HG02943 (cell line): ENCODE results near the gene AGGF1.
"Not testable (repeated sequence)": the region's sequence is repeated elsewhere in the genome, so short reads cannot be mapped to it uniquely, and the experiment has no call there.

Experiments
- ATAC-seq: cut with Tn5 transposase; IDR thresholded peaks from one replicate; pipeline ENCODE4 v1.9.1; 2021; ENCODE audit warnings: mild to moderate bottlenecking, low read depth, moderate library complexity; ENCODE audit not compliant: unreplicated experiment

The AGGF1 gene, protein sequence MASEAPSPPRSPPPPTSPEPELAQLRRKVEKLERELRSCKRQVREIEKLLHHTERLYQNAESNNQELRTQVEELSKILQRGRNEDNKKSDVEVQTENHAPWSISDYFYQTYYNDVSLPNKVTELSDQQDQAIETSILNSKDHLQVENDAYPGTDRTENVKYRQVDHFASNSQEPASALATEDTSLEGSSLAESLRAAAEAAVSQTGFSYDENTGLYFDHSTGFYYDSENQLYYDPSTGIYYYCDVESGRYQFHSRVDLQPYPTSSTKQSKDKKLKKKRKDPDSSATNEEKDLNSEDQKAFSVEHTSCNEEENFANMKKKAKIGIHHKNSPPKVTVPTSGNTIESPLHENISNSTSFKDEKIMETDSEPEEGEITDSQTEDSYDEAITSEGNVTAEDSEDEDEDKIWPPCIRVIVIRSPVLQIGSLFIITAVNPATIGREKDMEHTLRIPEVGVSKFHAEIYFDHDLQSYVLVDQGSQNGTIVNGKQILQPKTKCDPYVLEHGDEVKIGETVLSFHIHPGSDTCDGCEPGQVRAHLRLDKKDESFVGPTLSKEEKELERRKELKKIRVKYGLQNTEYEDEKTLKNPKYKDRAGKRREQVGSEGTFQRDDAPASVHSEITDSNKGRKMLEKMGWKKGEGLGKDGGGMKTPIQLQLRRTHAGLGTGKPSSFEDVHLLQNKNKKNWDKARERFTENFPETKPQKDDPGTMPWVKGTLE

GRCh38 chr5:77030097-77031071, at the start of gene AGGF1:
AGGF1 (plus strand) TSS chr5:77030404; CDS start chr5:77030767, 363 bp downstream.
- peak; percentile 98 for ATAC-seq

DNA sequence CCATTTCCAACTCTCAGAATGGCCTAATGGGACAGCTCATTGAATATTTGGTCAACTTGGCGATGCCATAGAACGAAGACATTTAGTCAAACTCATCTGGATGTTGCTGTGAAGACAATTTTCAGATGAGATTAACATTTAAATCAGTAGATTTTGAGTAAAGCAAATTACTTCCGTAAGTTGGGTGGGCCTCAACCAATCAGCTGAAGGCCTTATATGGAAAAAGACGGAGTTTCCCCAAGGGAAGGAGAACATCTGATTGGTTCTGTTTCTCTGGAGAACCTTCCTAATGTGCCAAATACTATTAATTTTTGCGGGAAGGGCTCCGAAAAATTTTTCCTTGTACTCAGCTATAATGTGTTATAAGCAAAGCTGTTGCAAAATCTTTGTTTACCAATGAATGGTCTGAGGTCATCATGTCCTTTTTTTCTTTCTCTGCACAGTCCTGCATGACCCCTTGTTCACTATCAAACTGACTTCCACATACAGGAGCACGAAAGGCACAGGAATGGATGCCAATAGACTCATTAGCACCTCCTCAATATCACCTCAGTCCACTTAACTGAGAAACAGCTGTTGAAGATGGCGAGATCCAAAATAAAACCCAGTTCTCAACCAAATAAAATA, 49.6 kb upstream of the AGGF1 start:
- no peak for ATAC-seq

DNA sequence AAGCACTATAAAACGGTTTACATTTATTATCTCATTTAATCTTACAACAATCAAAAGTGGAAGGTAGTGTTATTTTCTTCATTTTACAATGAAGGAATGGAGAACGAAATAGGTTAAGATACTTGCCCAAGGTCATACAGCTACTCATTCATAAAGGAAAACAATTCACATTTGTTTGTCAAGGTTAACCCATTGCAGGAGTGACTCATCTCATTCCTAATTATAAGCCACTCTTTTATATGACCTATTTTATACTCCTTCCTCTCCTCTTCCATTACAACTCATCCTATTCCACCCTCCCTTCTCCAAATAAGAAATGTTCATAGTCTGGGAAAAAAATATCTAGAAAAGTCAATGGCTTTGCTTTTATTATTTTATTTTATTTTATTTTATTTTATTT, 47.8 kb upstream of the AGGF1 start:
- no peak for ATAC-seq

DNA sequence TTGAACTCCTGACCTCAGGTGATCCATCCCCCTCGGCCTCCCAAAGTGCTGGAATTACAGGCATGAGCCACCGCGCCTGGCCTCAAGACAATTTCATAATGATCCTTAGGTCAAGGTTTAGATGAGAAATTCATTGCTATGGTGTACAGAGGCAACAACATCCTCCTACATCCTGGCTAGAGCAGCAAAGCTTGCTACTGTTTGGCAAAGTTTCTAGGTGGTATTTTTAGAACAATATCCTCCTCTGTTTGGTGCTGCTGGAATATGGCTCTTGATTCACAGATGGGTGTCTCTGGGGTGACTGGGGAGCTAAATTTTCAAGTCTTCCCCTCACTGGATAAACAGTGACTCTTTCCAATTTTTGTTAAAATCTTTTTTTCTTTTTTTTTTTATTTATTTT, 46.7 kb upstream of the AGGF1 start:
- ATAC-seq, result no peak

GRCh38 chr5:76986825-76987526, 43.2 kb upstream of the AGGF1 start:
- ATAC-seq, result no peak

GRCh38 chr5:76990899-76991459, 39.2 kb upstream of the AGGF1 start:
- no peak for ATAC-seq

DNA sequence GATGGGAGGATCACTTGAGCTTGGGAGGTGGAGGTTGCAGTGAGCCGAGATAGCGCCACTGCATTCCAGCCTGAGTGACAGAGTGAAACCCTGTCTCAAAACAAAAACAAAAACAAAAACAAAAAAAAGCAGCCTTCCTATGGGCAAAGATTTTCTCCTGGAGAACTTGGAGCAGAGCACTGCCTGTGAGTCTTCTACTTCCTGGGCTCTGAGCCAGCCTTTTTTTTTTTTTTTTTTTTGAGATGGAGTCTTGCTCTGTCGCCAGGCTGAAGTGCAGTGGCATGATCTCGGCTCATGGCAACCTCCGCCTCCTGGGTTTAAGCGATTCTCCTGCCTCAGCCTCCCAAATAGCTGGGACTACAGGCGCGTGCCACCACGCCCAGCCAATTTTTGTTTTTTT, 36.8 kb upstream of the AGGF1 start:
- ATAC-seq, result not testable (repeated sequence)

- ATAC-seq, result no peak
These were observed 35.9 kb upstream of the AGGF1 start for GRCh38 chr5:76994337-76994736.

DNA sequence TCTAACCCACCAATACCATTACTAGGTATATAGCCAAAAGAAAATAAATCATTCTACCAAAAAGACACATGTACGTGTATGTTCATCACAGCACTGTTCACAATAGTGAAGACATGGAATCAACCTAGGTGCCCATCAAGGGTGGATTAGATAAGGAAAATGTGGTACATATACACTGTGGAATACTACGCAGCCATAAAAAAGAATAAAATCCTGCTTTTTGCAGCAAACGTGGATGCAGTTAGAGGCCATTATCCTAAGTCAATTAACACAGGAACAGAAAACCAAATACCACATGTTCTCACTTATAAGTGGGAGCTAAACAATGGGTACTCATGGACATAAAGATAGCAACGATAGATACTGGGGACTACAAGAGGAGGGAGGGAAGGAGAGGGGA, 32.0 kb upstream of the AGGF1 start:
- not testable (repeated sequence) for ATAC-seq

- ATAC-seq, result no peak
These were observed 30.8 kb upstream of the AGGF1 start for GRCh38 chr5:76999451-76999850.

DNA sequence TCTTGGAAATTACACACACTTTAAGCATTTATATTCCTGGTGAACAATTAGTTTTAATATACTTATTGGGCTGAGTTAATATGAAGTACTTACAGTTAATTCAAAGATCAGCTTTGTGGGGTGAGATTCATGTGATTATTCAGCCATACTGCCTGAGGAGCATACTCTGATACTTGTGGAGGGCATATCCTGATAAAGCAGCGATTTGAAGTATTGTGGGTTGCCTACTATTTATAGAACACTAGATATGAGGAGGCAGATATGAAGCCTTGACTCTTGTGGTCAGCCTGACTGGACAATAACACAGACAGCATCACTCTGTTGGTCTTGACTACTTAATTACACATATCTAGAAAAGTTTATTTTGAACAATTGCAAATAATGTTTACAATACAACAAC, 27.0 kb upstream of the AGGF1 start:
- ATAC-seq, result no peak

DNA sequence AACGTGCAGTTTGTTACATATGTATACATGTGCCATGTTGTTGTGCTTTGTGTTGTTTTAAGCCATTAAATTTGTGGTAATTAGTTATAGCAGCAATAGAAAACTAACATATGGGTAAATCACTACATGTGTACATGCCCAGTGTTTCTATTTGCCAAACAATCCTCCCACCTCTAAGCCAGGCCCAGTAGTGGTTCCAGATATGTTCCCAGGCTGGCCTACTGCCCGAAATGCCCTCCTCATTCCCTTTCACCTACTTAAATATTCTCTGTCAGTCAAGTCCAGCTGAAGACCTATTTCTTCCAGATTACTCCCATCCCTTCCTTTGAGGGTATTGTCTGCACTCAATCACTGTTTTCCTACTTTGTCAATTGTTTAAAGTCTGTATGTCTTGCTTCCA, 24.1 kb upstream of the AGGF1 start:
- no peak for ATAC-seq

DNA sequence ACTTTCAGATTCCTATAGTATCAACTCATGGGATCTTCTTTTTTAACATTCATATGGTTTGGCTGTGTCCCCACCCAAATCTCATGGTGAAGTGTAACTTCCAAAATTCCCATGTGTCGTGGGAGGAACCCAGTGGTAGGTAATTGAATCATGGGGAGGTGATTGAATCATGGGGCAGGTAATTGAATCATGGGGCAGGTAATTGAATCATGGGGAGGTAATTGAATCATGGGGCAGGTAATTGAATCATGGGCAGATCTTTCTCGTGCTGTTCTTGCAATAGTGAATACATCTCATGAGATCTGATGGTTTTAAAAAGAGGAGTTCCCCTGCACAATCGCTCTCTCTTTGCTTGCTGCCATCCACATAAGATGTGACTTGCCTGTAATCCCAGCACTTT, 21.8 kb upstream of the AGGF1 start:
- no peak for ATAC-seq

GRCh38 chr5:77010243-77010642, 20.0 kb upstream of the AGGF1 start:
- no peak for ATAC-seq

DNA sequence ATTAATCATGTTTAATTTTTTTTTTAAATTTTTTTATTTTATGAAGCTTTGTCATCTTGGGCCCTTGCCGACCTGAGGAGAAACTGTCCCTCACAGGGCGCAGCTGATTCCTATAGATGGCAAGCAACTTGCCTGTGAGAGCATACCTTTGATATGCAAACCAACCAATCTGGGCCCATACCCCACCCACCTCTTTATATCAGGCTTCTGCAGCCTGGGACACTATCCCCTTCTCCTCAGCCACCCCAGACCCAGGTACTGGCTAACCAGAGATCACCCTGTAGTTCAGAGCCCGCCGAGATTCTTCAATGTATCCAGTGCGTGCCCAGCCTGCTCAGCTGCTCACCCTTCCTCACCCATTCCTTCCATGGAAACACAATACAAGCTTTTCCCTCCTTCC, 18.7 kb upstream of the AGGF1 start:
- ATAC-seq, result no peak

DNA sequence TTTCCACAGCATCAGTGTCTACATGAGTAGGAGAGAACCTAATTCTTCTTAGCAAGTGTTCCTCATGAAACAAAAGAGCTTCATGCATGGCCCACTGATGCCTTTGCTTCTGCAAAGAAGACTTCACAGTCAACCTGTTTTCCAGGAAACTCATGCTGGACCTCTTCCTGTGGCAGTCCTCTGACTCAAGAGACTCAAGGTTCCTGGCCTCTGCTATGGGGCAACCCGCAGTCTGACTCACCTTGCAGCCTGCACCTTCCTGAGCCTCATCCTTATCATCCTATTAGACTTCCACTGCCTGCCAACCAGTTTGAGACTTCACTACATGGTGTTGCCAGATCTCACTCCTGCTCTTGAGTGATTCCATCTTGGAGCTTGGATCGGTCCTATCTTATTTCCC, 17.6 kb upstream of the AGGF1 start:
- ATAC-seq, result no peak

- ATAC-seq, result no peak
These were observed 14.2 kb upstream of the AGGF1 start for GRCh38 chr5:77015938-77016569.

DNA sequence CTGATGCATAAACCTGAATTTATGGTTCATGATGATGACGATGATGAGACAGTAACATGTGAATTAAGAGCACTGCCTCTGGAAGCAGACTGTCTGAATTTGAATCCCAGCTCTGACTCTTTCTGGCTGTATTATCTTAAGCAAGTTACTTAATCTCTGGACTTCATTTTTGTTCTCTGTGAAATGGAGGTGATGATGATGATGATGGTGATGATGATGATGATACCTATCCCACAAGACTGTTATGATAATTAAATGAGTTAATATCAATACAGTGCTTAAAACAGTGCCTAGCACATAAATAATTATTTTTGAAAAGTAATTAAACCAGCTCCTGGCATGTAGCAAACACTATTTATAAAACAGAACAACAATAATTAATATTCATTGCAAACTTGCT, 13.2 kb upstream of the AGGF1 start:
- ATAC-seq, result no peak

DNA sequence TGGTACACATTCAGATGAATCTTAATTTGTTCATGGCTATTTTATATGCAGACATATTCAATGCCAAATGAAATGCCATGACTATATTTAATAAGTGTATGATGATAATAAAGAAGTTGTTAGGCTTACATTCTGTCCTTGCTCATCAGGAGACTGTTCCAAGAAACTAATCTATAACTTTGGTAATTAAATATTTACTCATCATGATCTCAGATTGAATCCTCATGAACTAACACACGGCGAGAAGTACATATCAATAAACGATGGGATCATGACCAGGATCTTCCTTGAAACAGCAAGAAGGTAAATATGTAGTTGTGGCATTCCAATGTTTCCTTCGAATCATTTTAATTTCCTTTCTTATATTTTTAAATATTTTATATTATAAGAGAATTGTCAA, 12.5 kb upstream of the AGGF1 start:
- ATAC-seq, result no peak
